ENCODE measurements around the gene PDE8A.

PDE8A gene

DNA sequence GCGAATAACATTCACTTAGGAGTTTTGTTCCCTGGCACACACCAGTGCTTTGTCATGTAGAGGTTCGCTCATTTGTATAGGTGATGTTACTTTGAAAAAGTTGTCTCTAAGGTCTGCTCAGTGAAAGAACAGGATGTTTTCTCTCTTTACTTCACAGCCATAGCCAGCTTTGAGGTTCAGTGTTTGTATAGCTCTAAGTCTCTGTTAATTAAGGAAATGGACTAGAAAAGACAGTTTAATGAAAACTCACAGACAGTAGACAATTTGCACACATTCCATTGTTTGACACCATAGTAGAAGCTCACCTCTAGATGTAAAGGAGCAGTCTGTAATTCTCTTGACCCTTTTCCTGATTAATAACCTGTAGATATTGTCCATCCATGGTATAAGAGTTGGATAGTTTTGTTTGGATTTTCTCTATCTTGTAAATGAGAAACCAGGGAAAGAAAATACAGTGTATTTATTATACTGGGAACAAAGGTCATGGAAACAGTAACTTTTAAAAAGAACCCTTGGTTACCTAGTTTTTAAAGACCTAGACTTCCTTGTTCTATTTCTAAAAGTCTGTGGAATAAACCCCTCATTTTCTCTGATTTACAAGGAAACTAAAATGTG is 50.4 kb downstream of the PDE8A start:
- no peak for DNase-seq (ENCODE audit: low read depth, low spot score)

DNA sequence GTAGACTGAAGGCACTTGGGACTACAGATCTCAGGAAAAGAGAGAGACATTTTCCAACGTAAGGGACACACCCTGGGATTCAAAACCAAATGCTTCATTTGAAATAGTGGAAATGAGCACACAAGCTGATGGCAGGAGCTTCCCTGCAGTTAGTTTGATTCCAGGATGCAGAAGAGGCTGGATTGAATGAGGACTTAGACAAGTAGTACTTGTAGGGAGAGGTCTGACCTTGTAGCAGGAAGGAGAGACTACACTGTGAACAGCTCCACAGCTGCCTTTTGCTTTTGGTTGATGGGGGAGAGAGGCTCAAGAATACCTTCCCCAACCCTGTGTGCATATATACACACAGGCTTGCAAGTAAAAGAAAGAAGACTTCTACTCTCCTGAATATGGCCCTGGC is 51.5 kb downstream of the PDE8A start:
- no peak for DNase-seq (ENCODE audit: low read depth, low spot score)

DNA sequence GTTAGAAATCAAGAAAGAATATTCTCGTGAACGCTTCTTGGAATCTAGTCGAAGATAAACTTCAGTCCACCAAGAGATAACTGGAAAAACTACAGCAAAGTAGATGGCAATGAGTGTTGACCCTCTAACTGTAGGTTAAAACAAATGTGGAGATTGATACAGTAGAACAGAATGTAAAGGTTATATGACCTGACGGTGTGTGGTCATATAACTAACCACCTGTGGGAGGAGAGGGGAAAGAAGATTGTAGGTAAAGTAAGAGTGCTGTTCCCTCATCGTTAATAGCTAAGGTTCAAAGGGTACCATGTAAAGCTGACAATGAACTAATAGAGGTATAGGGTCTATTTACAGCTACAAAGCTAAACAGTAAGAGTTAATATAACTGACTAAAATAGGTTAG is 52.6 kb downstream of the PDE8A start:
- DNase-seq (ENCODE audit: low read depth, low spot score) = no peak

DNA sequence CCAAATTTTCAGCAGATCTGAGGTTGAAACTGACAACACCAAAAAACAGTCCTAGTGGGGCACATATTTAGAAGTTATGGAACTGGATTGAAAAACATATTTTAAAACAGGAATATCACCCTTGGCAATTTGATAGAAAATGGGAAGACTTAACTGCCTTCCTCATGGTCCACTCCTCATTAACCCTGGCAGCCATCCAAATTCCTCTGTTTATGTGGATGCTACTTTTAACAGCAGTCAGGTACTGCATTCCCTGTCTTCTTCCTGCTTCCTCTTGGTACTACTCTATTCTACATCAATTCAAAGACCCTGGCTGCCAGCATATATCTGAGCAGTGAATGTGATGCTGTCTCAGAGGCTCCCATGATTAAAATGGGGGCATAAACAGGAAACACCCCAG is 54.3 kb downstream of the PDE8A start:
- no peak for DNase-seq (ENCODE audit: low read depth, low spot score)

DNA sequence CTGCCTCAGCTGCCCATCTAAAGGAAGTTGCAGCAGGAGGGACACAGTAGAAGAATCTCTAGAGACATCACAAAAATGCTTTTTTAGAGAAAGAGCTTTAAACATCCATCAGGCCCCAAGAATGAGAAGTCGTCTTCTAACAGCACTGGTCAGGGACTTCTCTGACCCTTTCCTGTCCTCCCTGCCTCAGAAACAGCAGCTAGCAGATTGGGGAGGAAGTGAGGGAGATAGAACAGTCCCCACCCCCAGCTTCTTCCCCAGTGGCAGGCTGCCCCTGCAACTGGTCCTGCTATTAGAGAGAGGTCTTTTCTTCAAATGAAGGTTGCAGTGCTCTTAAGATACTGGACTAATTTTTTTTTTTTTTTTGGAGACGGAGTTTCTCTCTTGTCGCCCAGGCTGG is 55.1 kb downstream of the PDE8A start:
- DNase-seq (ENCODE audit: low read depth, low spot score) = no peak

DNA sequence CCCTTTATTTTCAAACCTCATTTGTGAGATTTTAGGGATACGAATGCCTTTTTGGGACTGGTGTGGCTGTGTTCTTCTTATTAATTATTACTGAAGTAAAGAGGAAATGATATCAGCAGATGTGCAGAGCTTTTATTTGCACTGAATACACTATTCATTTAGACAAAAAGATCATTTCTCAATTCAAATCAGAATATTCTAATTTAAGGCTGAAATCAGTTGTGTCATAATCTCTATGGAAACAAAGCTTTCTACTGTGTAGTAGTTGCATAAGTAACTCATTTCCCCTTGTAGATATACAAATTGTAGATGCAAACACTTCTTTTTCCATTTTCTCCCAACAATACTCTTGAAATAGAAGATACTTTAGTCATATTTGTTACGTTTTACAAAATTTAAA is 56.0 kb downstream of the PDE8A start:
- DNase-seq (ENCODE audit: low read depth, low spot score) = no peak

DNA sequence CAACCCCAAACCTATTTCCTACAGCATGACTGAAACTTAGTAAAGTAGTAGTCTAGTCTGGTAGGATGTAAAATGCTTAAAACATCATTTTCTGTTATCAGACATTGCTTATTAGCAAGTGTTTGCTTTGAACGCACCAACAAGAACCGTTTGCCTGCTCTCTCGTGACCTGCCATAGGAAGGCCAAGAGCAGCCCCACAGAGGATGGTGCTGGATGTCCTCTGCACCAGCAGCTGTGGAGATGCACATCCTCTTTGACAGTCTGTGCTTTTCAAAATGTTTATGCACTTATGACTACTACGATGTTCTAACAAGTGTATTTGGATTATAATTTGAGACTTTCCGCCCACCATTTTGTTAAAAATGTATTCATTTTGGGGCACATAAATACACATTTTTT is 59.6 kb downstream of the PDE8A start:
- no peak for DNase-seq (ENCODE audit: low read depth, low spot score)

DNA sequence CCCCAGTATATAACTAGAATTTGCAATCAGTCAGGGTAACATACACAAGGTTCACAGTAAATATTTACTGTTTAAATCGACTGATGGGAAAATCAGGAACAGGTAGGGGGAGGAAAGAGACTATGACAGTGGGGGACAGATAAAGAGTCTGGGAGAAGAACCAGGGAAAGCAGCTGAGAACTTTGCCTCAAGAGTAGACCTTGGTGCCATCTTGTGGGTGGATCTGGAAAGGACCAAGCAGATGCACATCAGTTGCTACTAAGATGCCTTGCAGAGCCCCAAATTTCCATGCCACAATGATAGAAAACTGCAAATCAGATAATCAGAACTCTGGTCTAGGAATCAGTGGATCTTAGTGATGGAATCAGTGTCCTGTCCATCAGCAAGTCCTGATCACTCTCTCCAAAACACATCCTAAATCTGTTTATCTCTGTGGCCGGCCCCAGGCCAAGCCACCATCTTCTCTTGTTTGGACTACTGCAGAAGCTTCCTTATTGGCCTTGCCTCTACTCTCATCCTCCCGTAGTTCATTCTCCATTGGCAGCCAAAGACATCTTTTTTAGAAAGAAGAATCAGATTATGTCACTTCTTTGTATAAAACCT is 62.7 kb downstream of the PDE8A start:
- peak; percentile 10 for DNase-seq (ENCODE audit: low read depth, low spot score)

DNA sequence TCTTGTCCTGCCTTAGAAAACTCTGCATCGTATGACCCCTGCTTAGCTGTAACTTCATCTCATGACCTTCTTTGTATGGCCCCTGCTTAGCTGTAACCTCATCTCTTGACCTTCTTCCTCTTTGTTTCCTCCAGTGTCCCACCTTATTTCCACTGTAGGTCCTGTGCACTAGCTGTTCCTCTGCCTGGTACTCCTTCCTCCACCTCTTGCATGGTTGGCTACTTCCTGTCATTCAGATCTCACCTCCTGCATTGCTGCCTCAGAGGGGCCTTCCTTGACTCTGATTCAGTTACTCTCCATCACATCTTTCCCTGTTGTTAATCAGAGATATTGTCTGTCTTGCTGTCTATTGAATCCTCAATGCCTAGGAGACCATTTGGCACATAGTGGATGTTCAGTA is 63.2 kb downstream of the PDE8A start:
- DNase-seq (ENCODE audit: low read depth, low spot score) = no peak

DNA sequence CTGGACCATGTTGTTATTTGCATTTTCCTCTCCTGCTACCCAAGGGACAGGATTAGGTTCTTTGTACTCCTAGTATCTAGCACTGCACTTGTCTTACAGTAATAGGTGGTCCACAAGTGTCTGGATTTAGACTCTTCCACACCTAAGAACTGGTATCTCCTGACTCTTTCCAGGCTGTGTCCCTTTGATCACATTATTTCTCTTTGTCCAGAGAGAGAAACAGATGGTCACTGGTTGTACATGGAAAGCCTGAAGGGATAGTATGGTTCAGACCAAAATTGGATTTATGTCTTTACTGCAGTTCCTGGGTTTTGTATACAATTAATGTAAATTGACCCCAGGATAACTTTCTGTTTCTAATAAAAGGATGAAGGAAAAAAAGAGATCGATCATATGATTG is 64.0 kb downstream of the PDE8A start:
- DNase-seq (ENCODE audit: low read depth, low spot score) = no peak

DNA sequence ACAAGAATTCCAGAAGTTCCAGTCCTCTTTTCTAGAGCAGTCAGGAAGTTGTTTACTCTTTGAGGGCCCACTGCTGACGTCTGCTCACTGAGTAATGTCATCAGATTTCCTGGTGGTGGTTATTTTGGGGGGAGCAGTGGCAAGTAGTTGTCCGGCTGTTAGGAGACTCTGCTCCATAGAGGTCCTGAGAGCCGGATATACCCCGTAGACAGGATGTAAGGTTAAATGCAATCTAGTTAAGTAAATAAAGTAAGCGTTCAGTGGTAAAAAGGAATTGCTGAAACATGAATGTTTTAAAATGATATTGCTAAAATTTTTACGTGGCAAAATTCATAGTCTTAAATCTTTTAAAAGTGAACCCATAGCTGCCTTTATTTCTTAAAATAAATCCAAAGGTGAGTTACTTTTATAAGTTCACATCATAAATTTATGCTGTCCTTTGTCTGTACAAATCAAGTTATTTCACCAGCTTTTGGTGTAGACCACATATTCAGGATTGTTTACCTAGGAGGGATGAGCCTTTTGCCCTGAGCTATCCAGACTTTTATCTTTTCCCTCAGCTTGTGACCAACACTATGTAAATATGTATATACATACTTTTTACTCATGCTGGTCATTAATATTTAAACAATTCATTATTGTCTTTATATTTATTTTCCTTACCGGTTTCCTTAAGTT is 65.8 kb downstream of the PDE8A start:
- DNase-seq (ENCODE audit: low read depth, low spot score) = no peak

DNA sequence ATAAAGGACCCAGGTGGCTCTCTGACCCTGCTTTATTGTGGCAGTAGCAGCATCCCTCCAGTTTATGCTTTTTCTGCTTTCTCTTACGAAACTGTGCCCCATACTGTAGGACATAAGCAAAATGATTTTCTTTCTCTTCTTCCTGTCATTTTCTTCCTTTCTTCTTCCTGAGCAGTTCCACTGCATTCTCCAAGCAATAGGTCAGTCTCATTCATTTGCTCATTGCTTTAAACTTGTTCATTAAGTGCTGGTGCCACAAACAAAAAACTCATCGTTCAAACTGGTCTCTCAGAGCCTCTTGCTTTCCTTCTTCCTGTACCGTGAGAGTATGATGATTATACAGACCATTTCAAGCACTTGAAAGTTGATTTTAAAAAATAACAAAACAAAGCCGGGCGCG is 66.8 kb downstream of the PDE8A start:
- DNase-seq (ENCODE audit: low read depth, low spot score) = no peak

DNA sequence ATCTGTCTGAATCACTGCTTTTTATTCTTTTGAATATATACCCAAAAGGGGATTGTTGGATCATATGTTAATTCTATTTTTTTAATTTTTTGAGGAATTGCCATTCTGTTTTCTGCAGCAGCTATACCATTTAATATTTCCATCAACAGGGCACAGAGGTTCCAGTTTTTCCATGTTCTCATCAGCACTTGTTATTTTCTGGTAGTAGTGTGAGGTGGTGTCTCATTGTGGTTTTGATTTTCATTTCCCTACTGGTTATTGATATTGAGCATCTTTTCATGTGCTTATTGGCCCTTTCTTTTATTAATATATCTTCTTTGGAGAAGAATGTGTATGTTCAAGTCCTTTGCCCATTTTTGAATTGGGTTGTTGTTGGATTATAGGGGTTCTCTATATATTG is 68.1 kb downstream of the PDE8A start:
- DNase-seq (ENCODE audit: low read depth, low spot score) = no peak

DNA sequence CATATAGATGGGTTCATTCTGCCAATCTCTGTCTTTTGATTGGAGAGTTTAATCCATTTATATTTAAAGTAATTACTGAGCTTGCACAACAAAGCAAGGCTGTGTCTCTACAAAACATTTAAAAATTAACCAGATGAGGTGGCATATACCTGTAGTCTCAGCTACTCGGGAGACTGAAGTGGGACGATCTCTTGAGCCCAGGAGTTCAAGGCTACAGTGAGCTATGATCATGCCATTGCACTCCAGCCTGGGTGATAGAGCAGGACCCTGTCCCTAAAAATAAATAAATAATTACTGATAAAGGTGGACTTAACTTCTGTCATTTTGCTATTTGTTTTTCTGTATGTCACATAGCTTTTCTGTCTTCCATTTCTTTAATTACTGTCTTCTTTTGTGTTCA is 78.1 kb downstream of the PDE8A start:
- no peak for DNase-seq (ENCODE audit: low read depth, low spot score)

DNA sequence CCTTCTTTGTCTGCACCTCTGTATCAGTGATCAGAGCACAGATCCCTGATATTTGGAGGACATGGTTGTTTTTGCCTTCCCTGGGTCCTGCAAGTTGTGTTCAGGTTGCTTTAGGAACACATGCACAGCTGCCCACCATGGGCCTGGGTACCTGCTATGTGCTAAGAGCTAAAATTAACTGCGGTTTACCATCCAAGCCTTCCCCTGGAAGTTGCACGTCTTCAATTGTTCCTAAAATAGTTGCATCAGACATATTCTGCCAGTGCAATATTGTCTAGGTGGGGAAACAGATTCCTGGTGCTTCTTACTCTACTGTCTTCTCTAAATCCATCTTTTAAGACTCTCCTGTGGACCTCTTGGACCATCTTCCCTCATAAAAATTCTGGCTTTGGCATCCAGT is 80.9 kb downstream of the PDE8A start:
- no peak for DNase-seq (ENCODE audit: low read depth, low spot score)

DNA sequence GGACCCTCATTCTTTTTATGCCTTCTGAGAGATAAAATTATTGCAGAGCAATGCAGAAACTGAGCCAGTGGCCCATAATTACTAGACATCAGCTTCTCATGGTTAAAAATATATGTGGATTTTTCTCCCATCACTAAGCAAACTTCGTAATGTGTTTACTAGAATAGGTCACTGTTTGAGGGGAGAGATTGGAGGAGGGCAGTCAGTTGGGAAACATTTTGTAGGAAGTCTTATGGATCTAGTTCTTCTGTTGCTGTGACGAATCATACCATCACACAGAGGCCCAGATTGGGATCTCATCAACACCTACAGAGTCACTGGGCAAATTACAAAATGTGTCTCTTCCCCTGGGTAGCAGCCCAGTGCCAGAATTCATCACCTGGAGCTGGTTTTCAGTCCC is 81.4 kb downstream of the PDE8A start:
- no peak for DNase-seq (ENCODE audit: low read depth, low spot score)

DNA sequence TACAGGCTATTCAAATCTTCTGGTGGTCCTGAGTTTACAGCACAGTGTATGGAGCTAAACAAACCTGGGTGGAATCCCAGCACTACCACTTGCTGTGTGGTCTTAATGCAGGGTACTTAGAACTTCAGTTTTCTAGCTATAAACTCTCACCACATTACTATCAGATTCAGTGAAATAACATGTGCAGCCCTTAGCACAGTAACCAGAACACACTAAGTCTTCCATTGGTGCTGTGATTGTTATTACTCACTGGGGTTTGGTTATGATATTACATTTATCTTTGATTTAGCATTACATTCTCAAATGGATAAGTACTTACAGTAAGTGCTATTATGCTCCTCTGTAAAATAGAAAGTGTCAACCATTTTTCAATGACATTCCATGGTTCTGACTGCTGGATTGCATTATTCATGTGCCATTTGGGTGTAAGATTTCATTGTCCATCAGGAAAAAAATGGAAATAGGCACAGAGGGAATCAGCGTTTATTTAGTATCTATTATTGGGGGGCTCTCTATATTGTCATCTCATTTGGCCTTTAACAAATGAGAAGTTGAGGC is 81.9 kb downstream of the PDE8A start:
- DNase-seq (ENCODE audit: low read depth, low spot score) = no peak

DNA sequence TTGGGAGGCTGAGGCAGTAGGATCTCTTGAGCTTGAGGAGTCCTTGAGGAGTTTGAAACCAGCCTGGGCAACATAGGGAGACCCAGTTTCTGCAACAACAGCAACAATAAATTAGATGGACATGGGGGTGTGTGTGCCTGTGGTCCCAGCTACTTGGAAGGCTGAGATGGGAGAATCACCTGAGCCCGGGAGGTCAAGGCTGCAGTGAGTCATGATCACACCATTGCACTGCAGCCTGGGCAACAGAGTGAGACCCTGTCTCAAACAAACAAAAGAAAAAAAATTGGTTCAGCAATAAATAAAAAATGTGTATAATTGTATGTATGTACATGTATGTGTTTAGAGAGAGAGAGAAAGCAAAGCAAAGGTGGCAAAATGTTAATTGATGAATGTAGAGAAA is 83.1 kb downstream of the PDE8A start:
- DNase-seq (ENCODE audit: low read depth, low spot score) = no peak

DNA sequence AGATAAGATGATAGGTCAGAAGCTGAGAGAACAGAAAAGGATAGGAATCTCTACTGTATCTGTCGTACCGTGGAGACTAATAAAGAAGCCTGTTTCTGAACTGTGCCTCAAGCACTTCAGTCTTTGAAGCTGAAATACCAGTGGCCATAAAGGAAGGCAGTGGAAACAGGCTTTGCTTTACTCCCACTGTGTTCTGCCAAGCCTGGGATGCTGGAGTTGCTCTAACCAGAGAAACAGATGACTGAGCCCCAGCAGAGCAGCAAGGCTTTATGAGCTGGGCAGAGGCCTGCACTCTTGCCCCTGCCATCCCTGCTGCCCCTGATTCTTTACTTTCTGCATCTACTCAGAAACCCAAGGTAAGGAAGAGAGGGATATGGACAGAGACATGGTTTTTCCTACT is 89.4 kb downstream of the PDE8A start:
- no peak for DNase-seq (ENCODE audit: low read depth, low spot score)

DNA sequence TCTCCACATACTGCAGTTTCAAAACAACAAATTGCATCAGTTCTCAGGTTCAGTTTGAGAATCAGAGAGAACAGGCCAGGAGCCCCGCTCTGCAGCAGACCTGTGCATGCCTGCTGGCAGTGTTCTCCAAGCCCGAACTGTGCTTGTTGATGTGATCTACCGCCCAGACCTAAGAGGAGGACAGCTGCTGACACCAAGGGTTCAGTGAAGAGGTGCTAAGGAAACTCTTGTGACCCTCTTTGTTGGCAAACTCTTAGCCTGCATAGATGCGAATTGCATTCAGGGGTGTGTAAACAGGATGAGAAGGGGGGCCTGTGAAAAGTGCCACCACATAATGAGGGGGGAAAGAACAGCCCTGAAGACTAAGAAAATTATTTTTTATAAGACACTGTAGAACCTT is 89.8 kb downstream of the PDE8A start:
- DNase-seq (ENCODE audit: low read depth, low spot score) = no peak

DNA sequence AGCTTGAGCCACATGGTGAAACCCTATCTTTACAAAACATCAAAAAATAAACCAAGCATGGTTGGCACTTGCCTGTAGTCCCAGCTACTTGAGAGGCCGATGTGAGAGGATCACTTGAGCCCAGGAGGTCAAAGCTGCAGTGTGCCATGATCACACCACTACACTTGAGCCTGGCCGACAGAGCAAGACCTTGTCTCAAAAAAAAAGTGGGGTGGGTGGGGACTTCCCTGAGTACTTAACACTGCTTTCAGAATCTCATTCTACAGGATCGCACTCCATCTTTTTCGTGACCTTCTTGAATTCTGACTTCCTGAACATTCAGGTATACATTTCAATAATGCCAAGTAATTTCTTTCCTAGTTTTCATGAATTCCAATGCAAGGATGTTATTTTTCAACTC is 91.3 kb downstream of the PDE8A start:
- no peak for DNase-seq (ENCODE audit: low read depth, low spot score)

DNA sequence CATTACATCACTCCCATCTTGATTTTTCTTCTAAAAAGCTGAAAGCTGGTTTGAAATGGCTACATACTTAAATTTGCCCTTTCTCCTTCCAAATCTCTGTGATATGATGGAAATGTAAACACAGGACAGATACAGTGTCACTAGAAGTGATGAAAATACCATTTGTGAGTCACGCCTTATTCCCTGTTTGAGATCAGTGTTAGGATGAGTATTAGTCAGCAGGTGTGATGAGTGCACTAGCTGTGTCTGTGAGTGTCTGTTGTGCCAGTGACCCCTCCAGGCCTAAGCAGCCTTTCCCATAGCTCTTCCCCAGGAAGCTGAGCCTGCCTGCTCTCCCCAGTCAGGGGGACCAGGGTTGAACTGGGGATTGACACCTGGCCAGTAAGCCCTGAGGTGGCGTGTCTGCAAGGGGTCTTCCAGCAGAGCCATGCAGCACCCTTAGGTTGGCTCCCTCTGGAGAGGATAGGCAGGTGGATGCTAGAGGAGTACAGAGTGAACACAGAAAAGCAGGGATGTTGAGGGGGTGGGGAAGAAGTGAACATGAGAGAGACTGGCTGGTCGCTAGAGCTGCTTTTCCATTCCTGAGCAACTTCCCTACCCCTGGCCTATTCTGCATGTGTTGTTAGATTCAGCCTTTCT is 92.0 kb downstream of the PDE8A start:
- no peak for DNase-seq (ENCODE audit: low read depth, low spot score)

DNA sequence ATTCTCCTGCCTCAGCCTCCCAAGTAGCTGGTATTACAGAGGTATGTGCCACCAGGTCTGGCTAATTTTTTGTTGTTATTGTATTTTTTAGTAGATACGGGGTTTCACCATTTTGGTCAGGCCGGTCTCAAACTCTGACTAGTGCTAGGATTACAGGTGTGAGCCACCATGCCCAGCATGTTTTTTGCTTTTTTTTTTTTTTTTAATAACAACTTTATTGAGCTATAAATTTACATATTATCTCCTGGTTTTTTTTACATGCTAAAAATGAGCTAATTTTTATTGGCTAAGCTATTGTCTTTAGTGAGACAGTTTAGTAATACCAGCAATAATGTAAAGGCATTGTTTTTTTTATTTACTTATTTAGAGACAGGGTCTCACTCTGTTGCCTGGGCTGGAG is 105.2 kb downstream of the PDE8A start:
- no peak for DNase-seq (ENCODE audit: low read depth, low spot score)

Measured in activated CD4-positive, CD25-positive, alpha-beta regulatory T cell treated with anti-CD3 and anti-CD28 coated beads, Interleukin-2, amount 50 U/mL, for 16 hours (primary cell).